CD14-positive monocyte (primary cell): ENCODE results near the gene INPP1. TPM values are rescaled to one million over a fixed set of nuclear protein-coding genes. Genes with fewer than 3 reads are reported as not detected.

Source experiments
- DNase-seq, 3 donors: peaks; one replicate each; pipeline ENCODE4 v3.0.0-alpha.2; 2011 to 2022
- H2AFZ ChIP-seq: 2 replicates; pipeline ENCODE4 v1.6.0; 2012; ENCODE audit warnings: mild to moderate bottlenecking, low read depth, low read length, inconsistent platforms; ENCODE audit not compliant: insufficient read depth, poor library complexity, severe bottlenecking
- H3K27ac ChIP-seq, 2 donors: 1 replicate in 1 of 2; 2 replicates in 1 of 2; pipeline ENCODE4 v1.5.1; 2012 to 2013; ENCODE audit warnings: low read length in 2 of 2, control low read depth in 1 of 2, inconsistent platforms in 1 of 2, low read depth in 1 of 2, mild to moderate bottlenecking in 1 of 2
- H3K27me3 ChIP-seq, 2 donors: one replicate each; pipeline versions ENCODE4 v1.6.0 to v1.6.1; 2011 to 2013; ENCODE audit warnings: low read length in 2 of 2; ENCODE audit not compliant: control insufficient read depth in 2 of 2, insufficient read depth in 2 of 2
- H3K36me3 ChIP-seq, 2 donors: replicated peaks in 1 of 2; 1 replicate in 1 of 2; 2 replicates in 1 of 2; pipeline versions ENCODE4 v1.5.1 to v1.6.1; 2012 to 2013; ENCODE audit warnings: low read length in 2 of 2, control low read depth in 1 of 2, inconsistent platforms in 1 of 2, mild to moderate bottlenecking in 1 of 2; ENCODE audit not compliant: insufficient read depth in 2 of 2, control insufficient read depth in 1 of 2
- H3K4me1 ChIP-seq, 2 donors: 1 replicate in 1 of 2; 2 replicates in 1 of 2; pipeline versions ENCODE4 v1.5.1 to v1.6.1; 2012 to 2013; ENCODE audit warnings: low read length in 2 of 2, control low read depth in 1 of 2, inconsistent platforms in 1 of 2, mild to moderate bottlenecking in 1 of 2, moderate library complexity in 1 of 2; ENCODE audit not compliant: insufficient read depth in 2 of 2, control insufficient read depth in 1 of 2
- H3K4me2 ChIP-seq: replicated peaks from 2 replicates; pipeline ENCODE3; 2012; ENCODE audit warnings: low read length, moderate library complexity, mild to moderate bottlenecking; ENCODE audit not compliant: poor library complexity, severe bottlenecking; ENCODE audit errors: extremely low read depth
- H3K4me3 ChIP-seq, 3 experiments: fragments of 200-600 bp in 1 of 3; sonication (generic) in 1 of 3; replicated peaks in 1 of 3; 1 replicate in 2 of 3; 2 replicates in 1 of 3; pipeline ENCODE4 v1.5.1; 2011 to 2013; ENCODE audit warnings: low read length in 3 of 3, mild to moderate bottlenecking in 3 of 3, control low read depth in 2 of 3, low read depth in 2 of 3, inconsistent platforms in 1 of 3, moderate library complexity in 1 of 3
- H3K79me2 ChIP-seq: 2 replicates; pipeline ENCODE4 v1.6.0; 2012; ENCODE audit warnings: mild to moderate bottlenecking, control low read depth, inconsistent platforms, low read length, moderate library complexity; ENCODE audit not compliant: insufficient read depth
- H3K9ac ChIP-seq: 2 replicates; pipeline ENCODE4 v1.6.0; 2017; ENCODE audit warnings: low read length, mild to moderate bottlenecking; ENCODE audit not compliant: insufficient read depth, poor library complexity, severe bottlenecking
- H3K9me3 ChIP-seq, 2 donors: replicated peaks in 1 of 2; 1 replicate in 1 of 2; 2 replicates in 1 of 2; pipeline versions ENCODE4 v1.5.1 to v1.6.1; 2012 to 2013; ENCODE audit warnings: low read length in 2 of 2, control low read depth in 1 of 2; ENCODE audit not compliant: control insufficient read depth in 1 of 2, insufficient read depth in 1 of 2
- H4K20me1 ChIP-seq: 2 replicates; pipeline ENCODE4 v1.6.0; 2012; ENCODE audit warnings: mild to moderate bottlenecking, low read length, control low read depth, moderate library complexity; ENCODE audit not compliant: insufficient read depth
- H3K27ac Mint-ChIP-seq, 7 donors: one replicate each; pipeline ENCODE4 v1.8.0; 2020; ENCODE audit warnings: mild to moderate bottlenecking in 7 of 7, mixed read lengths in 7 of 7, moderate library complexity in 6 of 7, inconsistent platforms in 2 of 7
- H3K27me3 Mint-ChIP-seq, 3 donors: one replicate each; pipeline ENCODE4 v1.8.0; 2021 to 2022; ENCODE audit warnings: low read depth in 3 of 3, mild to moderate bottlenecking in 3 of 3, mixed read lengths in 3 of 3, moderate library complexity in 3 of 3, inconsistent platforms in 1 of 3
- H3K36me3 Mint-ChIP-seq, 2 donors: one replicate each; pipeline ENCODE4 v1.8.0; 2020; ENCODE audit warnings: mixed read lengths in 2 of 2, inconsistent platforms in 1 of 2, mild to moderate bottlenecking in 1 of 2
- H3K4me1 Mint-ChIP-seq: one replicate; pipeline ENCODE4 v1.8.0; 2020; ENCODE audit warnings: mild to moderate bottlenecking, mixed read lengths
- H3K4me3 Mint-ChIP-seq, 2 donors: one replicate each; pipeline ENCODE4 v1.8.0; 2020; ENCODE audit warnings: mild to moderate bottlenecking in 2 of 2, mixed read lengths in 2 of 2, moderate library complexity in 1 of 2
- H3K9me3 Mint-ChIP-seq, 7 donors: one replicate each; pipeline ENCODE4 v1.8.0; 2020 to 2022; ENCODE audit warnings: mixed read lengths in 7 of 7, mild to moderate bottlenecking in 6 of 7, moderate library complexity in 6 of 7, inconsistent platforms in 2 of 7
- WGBS: methylation state at CpG from one replicate; pipeline ENCODE4 v1.1.5; 2013; ENCODE audit warnings: missing lambda C conversion rate; ENCODE audit not compliant: insufficient coverage; 5-methylcytosine and 5-hydroxymethylcytosine counted together
- intact Hi-C, 2 donors: fragments of 100-400 bp; cut with micrococcal nuclease; formaldehyde crosslinking; loops; one replicate each; pipeline versions ENCODE4 v1.15.0 to v1.15.1; 2023
- polyA plus RNA-seq, 3 donors: library from polyadenylated mRNA; depleted of rRNA in 1 of 3; unstranded in 2 of 3; stranded (reverse) in 1 of 3; fragments of 300-500 nt in 2 of 3; fragments of >200 nt in 1 of 3; fragmentation: Illumina TruSeq in 2 of 3; gene quantifications; 1 replicate in 2 of 3; 2 replicates in 1 of 3; pipeline ENCODE4 v1.2.3, GENCODE V29; 2012 to 2021
- TF ChIP-seq, protein P1 (sequence below): fragments of 200-600 bp; IDR thresholded peaks from one replicate; pipeline ENCODE4 v1.8.0; 2022; ENCODE audit warnings: antibody characterized with exemption, mild to moderate bottlenecking

Gene INPP1
- polyA plus RNA-seq, 3 donors = 8.9 to 17.8 (median 13.3) TPM

GRCh38 chr2:190402986-190403603 is 59.7 kb downstream of the INPP1 start:
- 100% methylated on average over 1 of the region's 5 CpGs for WGBS
- TF ChIP-seq, protein P1, sequence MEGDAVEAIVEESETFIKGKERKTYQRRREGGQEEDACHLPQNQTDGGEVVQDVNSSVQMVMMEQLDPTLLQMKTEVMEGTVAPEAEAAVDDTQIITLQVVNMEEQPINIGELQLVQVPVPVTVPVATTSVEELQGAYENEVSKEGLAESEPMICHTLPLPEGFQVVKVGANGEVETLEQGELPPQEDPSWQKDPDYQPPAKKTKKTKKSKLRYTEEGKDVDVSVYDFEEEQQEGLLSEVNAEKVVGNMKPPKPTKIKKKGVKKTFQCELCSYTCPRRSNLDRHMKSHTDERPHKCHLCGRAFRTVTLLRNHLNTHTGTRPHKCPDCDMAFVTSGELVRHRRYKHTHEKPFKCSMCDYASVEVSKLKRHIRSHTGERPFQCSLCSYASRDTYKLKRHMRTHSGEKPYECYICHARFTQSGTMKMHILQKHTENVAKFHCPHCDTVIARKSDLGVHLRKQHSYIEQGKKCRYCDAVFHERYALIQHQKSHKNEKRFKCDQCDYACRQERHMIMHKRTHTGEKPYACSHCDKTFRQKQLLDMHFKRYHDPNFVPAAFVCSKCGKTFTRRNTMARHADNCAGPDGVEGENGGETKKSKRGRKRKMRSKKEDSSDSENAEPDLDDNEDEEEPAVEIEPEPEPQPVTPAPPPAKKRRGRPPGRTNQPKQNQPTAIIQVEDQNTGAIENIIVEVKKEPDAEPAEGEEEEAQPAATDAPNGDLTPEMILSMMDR = no peak

DNA sequence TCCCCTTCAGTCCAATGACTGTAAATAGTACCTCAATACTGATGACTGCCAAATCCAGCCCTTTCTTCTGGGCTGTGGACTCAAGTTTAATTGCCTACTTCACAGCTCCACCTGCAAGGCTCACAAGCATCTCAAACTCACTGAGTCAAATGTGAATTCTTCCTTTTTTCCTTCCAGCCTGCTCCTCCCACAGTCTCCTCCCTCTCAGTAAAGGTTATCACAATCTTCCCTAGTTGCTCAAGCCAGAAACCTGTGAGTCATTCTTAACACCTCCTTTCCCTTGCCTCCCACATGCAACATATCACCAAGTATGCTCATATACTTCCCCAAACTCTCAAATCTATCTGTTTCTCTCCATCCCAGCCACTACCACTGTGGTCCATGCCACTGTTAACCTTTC is 61.1 kb downstream of the INPP1 start:
- Mint-ChIP-seq H3K27me3 (peaks cover 0 to 5% (median 5%) of the 10 kb centered on the region in 3 donors), H3K9me3 (peaks cover 0 to 5% (median 1%) of the 10 kb centered on the region in 7 donors), H3K36me3 (no peaks in the 10 kb centered on the region), H3K4me3 (no peak overlapping the region), H3K27ac (no peak overlapping the region), H3K4me1 (peaks cover 10% of the 10 kb centered on the region)
- H3K79me2 ChIP-seq = peaks cover 8% of the 10 kb centered on the region
- H3K4me2 ChIP-seq = no peak overlapping the region
- no peaks in the 10 kb centered on the region for H3K9me3 ChIP-seq
- no peaks in the 10 kb centered on the region for H4K20me1 ChIP-seq
- H3K27me3 ChIP-seq = no peaks in the 10 kb centered on the region
- H3K4me3 ChIP-seq = no peak overlapping the region
- DNase-seq = peak; percentile 33 to 70 (median 51)
- H2AFZ ChIP-seq = no peak overlapping the region
- TF ChIP-seq, protein P1 = no peak
- no peak overlapping the region for H3K27ac ChIP-seq
- H3K36me3 ChIP-seq = no peaks in the 10 kb centered on the region
- intact Hi-C loops = no loop called here
- peaks cover 20 to 31% of the 10 kb centered on the region in 2 donors for H3K4me1 ChIP-seq
- no peak overlapping the region for H3K9ac ChIP-seq

More at GRCh38 chr2:190402986-190403603, 59.7 kb downstream of the INPP1 start:
- Mint-ChIP-seq H3K4me3 (no peak overlapping the region), H3K27me3 (peaks cover 4 to 5% (median 5%) of the 10 kb centered on the region in 3 donors), H3K36me3 (no peaks in the 10 kb centered on the region), H3K27ac (no peak overlapping the region), H3K4me1 (peaks cover 5% of the 10 kb centered on the region), H3K9me3 (peaks cover 0 to 5% (median 1%) of the 10 kb centered on the region in 7 donors)
- no peak overlapping the region for H3K4me2 ChIP-seq
- H4K20me1 ChIP-seq = no peaks in the 10 kb centered on the region
- no peaks in the 10 kb centered on the region for H3K36me3 ChIP-seq
- no peak overlapping the region for H3K9ac ChIP-seq
- no peaks in the 10 kb centered on the region for H3K79me2 ChIP-seq
- no peak for DNase-seq
- H2AFZ ChIP-seq = no peak overlapping the region
- H3K27me3 ChIP-seq = no peaks in the 10 kb centered on the region
- H3K4me1 ChIP-seq = peaks cover 13 to 23% of the 10 kb centered on the region in 2 donors
- no peak overlapping the region for H3K27ac ChIP-seq
- intact Hi-C loops = no loop called here
- H3K4me3 ChIP-seq = no peak overlapping the region
- no peaks in the 10 kb centered on the region for H3K9me3 ChIP-seq
